ENCODE results near the gene STRN3.
"Not testable (repeated sequence)": the region's sequence is repeated elsewhere in the genome, so short reads cannot be mapped to it uniquely, and the experiment has no call there.

STRN3 gene

DNA sequence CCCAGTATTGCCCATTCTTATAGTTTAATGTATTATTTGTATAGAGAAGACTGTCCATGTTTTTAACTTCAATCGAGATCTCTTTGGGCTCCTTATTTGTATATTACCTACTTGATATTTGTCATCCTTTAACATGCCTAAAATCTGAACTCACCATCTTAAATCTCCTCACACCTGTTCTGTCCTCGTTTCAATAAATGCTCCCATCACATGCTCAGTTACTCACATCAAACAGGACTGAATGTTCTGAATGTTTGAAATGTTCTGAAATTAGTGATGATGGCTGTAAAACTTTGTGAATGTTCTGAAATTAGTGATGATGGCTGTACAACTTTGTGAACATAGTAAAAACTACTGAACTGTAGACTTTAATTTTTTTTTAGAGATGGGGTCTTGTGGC, 117.4 kb downstream of the STRN3 start:
- DNase-seq (ENCODE audit: low read depth, low spot score): no peak

DNA sequence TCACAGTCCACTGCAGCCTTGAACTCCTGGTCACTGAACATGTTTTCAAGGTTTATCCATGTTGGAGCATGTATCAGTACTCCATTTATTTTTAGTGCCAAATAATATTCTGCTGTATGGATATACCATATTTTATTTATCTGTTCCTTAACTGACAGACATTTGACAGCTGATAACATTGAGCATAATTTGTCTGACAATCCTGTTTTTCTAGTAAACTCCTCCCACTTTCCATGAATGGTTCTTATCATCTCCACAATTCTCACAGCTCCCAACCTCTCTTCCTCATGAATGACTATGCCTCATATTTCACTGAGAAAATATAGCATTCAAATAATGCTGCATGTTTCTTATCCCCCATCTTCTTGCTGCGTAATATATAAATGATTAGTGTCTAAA, 118.5 kb downstream of the STRN3 start:
- DNase-seq (ENCODE audit: low read depth, low spot score): no peak

GRCh38 chr14:30906752-30907658, 119.2 kb downstream of the STRN3 start:
- DNase-seq (ENCODE audit: low read depth, low spot score): no peak

- DNase-seq (ENCODE audit: low read depth, low spot score): no peak
These were observed 122.7 kb downstream of the STRN3 start for GRCh38 chr14:30903285-30904124.

- DNase-seq (ENCODE audit: low read depth, low spot score): not testable (repeated sequence)
These were observed 129.1 kb downstream of the STRN3 start for GRCh38 chr14:30897121-30897520.

GRCh38 chr14:30896435-30896834, 129.7 kb downstream of the STRN3 start:
- no peak for DNase-seq (ENCODE audit: low read depth, low spot score)

- no peak for DNase-seq (ENCODE audit: low read depth, low spot score)
These were observed 131.2 kb downstream of the STRN3 start for GRCh38 chr14:30894923-30895515.

DNA sequence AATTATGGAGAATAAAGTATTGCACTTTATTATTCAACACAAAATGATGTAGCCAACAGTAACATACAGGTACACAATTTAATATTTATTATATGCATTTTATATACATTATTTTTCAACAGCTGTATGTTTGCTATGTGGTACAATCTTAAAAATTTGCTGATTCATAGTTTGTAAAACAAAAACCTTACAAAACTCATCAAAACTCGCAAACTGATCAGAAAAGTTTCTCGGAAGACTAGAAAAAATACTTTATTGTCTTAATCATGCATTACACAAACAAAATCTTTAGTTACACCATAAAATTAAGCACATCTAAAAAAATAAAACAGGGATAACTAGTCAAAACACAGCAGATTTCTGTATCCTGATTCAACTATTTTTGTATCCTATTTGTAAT, 132.4 kb downstream of the STRN3 start:
- DNase-seq (ENCODE audit: low read depth, low spot score): no peak

GRCh38 chr14:30889244-30889594, 137.0 kb downstream of the STRN3 start:
- no peak for DNase-seq (ENCODE audit: low read depth, low spot score)

- no peak for DNase-seq (ENCODE audit: low read depth, low spot score)
These were observed 137.5 kb downstream of the STRN3 start for GRCh38 chr14:30888480-30889243.

DNA sequence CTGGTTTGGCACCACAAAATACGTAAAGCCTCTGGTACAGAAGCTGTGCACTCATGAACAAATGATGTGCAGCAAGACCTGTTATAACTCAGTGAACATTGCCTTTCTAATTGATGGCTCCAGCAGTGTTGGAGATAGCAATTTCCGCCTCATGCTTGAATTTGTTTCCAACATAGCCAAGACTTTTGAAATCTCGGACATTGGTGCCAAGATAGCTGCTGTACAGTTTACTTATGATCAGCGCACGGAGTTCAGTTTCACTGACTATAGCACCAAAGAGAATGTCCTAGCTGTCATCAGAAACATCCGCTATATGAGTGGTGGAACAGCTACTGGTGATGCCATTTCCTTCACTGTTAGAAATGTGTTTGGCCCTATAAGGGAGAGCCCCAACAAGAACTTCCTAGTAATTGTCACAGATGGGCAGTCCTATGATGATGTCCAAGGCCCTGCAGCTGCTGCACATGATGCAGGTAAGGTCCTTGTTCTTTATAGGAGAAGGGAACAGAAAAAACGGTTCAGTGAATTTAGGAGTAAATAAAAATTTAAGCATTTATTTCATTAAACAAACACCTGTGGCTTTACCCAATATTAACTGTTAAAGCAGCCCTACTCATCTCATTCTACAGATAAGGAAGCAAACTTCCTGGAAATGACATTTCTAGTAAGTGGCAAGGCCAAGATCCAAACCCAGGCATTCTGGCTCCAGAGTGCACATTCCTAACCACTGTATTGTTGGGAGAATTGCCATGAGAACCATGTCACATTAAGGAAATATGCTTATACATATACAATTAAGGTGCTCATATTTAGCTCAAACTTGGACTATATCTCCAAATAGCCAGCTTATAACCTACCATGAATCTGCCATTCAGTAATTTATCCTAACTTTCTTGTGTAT, 140.1 kb downstream of the STRN3 start:
- no peak for DNase-seq (ENCODE audit: low read depth, low spot score)

GRCh38 chr14:30884901-30885300, 141.3 kb downstream of the STRN3 start:
- no peak for DNase-seq (ENCODE audit: low read depth, low spot score)

- DNase-seq (ENCODE audit: low read depth, low spot score): no peak
These were observed 142.5 kb downstream of the STRN3 start for GRCh38 chr14:30883508-30884294.

DNA sequence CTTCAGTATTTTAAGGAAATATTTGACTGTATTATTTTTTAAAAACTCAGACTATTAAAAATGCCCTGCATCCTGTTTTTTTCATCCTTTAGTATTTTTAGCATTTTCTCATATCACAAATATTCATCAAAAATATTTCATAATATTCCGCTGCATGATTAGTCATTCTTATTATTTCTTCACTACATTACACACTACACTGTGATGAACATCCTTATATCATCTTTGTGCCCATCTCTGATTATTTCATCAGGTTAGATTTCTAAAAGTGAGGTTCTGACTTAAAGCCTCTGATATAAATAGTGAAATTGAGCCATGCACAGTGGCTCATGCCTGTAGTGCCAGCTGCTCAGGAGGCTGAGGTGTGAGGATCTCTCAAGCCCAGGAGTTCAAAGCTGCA, 143.7 kb downstream of the STRN3 start:
- DNase-seq (ENCODE audit: low read depth, low spot score): no peak

DNA sequence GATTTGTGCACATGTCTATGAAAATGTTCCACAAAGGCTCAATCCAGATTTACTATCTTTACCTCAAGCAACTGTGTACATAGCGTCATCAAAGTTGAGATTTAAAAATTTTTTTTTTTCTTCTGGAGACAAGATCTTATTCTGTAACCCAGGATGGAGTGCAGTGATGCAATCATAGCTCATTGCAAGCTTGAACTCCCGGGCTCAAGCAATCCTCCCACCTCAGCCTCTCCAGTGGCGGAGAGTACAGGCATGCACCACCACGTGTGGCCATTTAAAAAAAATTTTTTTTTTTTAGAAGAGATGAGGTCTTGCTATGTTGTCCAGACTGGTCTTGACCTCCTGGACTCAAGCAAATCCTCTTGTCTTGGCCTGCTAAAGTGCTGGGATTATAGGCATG, 149.5 kb downstream of the STRN3 start:
- DNase-seq (ENCODE audit: low read depth, low spot score): no peak

GRCh38 chr14:30875788-30876053, 150.5 kb downstream of the STRN3 start:
- DNase-seq (ENCODE audit: low read depth, low spot score): no peak

GRCh38 chr14:30874999-30875787, 151.0 kb downstream of the STRN3 start:
- no peak for DNase-seq (ENCODE audit: low read depth, low spot score)

DNA sequence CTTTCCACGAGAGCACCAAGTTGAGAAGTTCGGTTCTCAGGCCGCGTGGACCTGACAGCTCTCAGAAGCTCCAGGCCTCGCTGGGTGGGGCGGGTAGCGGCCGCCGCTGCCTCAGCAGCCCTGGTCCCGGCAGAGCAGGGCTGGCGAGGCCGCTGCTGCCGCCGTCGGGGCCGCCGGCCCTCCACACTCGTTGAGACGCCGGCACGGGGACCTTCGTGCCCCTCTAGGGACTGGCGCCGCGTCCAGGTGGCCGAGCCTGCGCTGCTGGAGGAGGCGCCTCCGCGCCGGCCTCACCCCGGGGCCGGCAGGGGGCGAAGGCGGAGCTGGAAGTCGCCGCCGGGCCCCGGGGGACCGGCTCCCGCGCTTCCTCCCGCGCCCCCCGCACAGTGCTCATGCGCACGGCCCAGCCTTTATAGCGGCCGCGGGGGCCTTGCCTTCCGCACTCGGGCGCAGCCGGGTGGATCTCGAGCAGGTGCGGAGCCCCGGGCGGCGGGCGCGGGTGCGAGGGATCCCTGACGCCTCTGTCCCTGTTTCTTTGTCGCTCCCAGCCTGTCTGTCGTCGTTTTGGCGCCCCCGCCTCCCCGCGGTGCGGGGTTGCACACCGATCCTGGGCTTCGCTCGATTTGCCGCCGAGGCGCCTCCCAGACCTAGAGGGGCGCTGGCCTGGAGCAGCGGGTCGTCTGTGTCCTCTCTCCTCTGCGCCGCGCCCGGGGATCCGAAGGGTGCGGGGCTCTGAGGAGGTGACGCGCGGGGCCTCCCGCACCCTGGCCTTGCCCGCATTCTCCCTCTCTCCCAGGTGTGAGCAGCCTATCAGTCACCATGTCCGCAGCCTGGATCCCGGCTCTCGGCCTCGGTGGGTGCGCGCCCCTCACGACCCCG, 151.8 kb downstream of the STRN3 start, which contains the start of gene COCH:
TSS of gene COCH (plus strand) at position 440 of the 879 bp plus-strand sequence. CDS start at position 820, 380 bp downstream.
- no peak for DNase-seq (ENCODE audit: low read depth, low spot score)

All from activated CD4-positive, CD25-positive, alpha-beta regulatory T cell treated with anti-CD3 and anti-CD28 coated beads, Interleukin-2, amount 50 U/mL, for 16 hours (primary cell).